UCSD-AML1 (cell line): ENCODE data around the gene PDE12.

Experiments used
- DNase-seq: peaks from one replicate; lab custom pipeline; 2025; ENCODE audit not compliant: unreplicated experiment; lab: John Stamatoyannopoulos, UW

Gene PDE12

GRCh38 chr3:57555738-57556458, at the start of gene PDE12:
PDE12 (plus strand) TSS chr3:57556274; CDS start chr3:57556380, 106 bp downstream.
- peak; percentile 88 for DNase-seq

- DNase-seq: no peak
Measured at GRCh38 chr3:57512166-57512565, 43.9 kb upstream of the PDE12 start.

DNA sequence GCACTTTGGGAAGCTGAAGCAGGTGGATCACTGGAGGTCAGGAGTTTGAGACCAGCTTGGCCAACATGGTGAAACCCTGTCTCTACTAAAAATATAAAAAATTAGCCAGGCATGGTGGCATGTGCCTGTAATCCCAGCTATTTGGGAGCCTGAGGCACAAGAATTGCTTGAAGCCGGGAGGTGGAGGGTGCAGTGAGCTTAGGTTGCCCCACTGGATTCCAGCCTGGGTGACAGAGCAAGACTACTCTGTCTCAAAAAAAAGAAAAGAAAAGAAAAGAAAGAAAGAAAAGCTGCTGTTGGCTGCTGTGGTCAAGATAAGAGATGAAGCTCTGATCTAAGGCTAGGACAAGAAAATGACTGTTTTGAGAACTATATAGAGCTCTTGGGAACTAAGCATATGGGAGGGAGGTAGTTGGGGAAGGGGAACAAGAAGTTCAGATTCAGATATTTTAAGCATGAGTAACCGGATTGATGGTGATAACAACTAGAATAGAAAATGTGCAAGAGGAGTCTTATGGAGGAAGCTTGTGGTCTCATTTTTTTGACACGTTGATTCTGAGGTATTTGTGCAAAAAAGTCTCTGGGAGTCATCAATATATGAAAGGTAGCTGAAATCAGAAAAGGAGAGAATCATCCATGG, 37.7 kb upstream of the PDE12 start:
- no peak for DNase-seq

DNA sequence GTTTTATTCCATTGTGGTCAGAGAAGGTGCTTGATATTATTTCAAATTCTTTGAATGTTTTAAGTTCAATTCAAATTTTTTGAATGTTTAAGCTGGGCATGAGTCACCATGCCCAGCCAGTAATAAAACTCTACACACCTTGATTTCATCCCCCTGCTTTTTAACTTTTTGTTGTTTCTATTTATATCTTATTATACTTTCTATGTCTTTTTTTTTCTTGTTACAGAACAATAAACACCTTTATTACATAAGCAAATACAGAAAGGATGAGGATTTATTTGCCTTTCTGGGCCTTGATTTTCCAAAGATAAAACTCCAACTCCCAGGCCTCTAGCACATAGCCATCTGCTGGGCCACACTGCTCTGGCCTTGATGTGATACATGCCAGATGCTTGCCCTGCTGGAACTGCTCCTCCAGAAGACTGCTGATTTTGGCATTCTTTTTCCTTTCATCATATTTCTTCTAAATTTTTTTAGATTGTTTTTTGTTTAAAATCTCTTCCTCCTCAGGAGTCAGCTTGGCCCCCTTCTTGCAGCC, 25.9 kb upstream of the PDE12 start:
- DNase-seq: no peak

- DNase-seq: no peak
Measured at GRCh38 chr3:57538465-57538864, 17.6 kb upstream of the PDE12 start.

DNA sequence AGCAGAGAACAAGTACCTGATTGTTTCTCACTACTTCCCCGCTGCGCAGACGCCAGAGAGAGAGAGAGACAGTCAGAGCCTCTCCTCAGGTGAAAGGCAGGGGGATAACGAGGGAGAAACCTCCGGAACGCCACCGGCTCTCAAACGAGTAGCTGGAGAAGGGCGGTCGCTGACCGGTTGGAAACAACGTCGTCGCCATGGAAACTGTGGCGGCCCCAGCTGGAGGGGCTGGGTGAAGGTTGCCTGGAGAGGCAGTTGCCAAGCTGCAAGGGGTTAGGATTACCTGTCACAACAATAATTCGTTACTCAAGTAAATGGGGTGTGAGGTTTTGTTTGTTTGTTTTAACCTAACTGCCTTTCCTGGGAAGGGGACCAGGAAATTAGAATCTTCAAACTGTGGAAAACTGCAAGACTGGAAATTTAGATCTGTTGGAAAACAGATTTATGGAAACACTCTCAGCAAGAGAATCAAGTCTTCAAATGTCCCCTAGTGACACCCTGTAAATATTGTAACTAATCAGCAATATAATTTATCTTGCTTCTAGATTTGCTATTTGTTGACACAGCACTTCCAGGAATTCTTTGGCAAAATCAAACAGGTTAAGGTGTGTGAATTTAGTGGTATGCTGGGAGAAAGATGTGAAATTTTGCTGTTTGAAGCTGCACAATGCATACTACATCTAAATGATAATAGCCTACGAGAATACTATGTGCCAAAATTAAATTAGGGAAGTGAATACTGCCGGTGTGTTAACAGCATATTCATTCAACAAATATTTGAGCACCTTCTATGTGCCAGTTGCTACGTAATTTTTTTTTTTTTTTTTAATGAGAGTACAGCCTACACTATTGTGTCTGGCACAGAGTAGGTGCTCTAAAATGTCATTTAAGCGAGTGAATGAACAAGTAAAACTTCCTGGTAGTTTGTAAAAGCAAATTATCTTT, 11.6 kb upstream of the PDE12 start, which contains the start of gene DNAH12:
TSS of gene DNAH12 (minus strand) at position 164 of the 945 bp plus-strand sequence. CDS start 1,474 bp downstream, outside the sequence.
- no peak for DNase-seq

GRCh38 chr3:57545636-57546268, 10.3 kb upstream of the PDE12 start:
- DNase-seq: no peak

GRCh38 chr3:57546616-57547015, 9.5 kb upstream of the PDE12 start:
- DNase-seq: no peak

DNA sequence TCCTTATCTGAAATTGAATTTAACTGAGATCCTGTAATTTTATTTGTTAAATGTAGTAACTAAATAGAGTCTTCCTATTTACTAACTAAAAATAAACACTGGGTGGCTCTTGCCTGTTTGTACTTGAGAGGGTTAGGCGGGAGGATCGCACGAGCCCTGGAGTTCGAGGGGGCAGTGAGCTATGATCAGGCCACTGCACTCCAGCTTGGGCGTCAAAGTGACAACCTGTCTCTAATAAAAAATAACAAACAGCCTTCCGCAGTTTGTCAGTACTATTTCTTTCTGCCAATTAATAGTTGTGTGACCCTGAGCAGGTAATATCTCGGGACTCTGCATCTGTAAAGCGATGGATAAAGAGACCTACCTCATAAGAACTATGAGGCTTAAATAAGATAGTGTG, 768 bp upstream of the PDE12 start:
- DNase-seq: no peak

DNA sequence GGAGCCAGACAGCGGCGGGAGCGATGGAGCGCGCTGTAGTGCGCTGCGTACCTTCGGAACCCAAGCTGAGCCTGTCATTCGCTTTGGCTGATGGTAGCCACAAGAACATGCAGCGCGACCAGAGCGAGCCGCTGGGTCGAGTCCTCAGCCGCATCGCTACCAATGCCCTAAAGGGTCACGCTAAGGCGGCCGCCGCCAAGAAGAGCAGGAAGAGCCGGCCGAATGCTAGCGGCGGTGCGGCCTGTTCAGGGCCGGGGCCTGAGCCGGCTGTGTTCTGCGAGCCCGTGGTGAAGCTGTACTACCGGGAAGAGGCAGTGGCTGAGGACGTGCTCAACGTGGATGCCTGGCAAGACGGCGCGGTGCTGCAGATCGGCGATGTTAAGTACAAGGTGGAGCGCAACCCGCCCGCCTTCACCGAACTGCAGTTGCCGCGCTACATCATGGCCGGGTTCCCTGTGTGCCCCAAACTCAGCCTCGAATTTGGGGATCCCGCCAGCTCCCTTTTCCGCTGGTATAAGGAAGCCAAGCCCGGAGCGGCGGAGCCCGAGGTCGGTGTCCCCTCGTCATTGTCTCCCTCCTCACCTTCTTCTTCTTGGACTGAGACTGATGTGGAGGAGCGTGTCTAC, 498 bp downstream of the PDE12 start:
- DNase-seq: peak; percentile 56

GRCh38 chr3:57557085-57557537, 1.0 kb downstream of the PDE12 start:
- peak; percentile 32 for DNase-seq

GRCh38 chr3:57559526-57559925, 3.5 kb downstream of the PDE12 start:
- DNase-seq: no peak

- no peak for DNase-seq
Measured at GRCh38 chr3:57569859-57570450, 13.9 kb downstream of the PDE12 start.

DNA sequence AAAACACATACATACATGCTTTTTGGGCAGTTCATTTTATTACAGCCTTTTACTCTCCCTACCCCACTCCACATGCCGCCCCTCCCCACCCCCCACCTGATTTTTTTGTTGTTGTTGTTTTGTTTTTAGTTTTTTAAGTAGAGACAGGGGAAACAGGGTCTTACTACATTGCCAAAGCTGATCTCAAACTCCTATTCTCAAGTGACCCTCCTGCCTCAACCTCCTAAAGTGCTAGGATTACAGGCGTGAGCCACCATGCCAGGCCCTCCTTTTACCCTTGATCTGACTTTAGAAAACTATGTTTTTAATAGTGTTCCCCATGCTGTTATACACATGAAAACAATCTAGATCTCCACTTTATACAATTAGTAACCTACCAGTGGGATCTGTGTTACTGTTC, 14.8 kb downstream of the PDE12 start:
- no peak for DNase-seq

GRCh38 chr3:57572096-57572495, 16.0 kb downstream of the PDE12 start:
- DNase-seq: no peak

GRCh38 chr3:57575966-57576626, 20.0 kb downstream of the PDE12 start:
- DNase-seq: no peak

DNA sequence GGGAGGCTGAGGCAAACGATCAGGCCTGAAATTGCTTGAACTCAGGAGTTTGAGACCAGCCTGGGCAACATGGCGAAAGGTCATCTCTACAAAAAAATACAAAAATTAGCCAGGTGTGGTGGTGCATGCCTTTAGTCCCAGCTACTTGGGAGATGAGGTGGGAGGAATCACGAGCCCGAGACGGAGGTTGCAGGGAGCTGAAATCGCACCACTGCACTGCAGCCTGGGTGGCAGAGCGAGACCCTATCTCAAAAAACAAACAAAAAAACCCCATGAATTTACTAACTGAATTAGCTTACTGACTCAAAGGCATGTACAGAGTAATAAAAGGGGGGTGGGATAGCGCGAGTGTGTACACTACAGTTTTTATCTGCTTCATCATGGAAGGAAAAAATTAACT, 21.7 kb downstream of the PDE12 start:
- no peak for DNase-seq

GRCh38 chr3:57582474-57583168, 26.5 kb downstream of the PDE12 start:
- DNase-seq: no peak

DNA sequence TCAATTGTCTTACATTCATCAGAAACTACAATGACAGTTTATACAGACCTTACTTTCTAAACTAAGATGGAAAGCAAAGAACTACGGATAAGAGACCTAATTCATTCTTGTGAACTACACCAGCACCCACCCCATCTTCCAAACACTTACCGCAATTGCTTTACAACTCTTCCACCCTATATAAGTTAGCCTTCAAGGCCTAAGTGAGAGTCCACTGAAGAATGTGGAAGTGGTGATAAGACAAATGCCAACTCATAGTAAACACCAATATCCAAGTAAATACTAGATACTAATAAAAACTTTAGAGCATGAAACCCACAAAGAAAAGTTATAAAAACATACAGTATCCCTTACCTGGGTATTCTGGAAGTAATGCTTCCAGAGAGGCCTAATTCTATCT, 27.5 kb downstream of the PDE12 start:
- DNase-seq: no peak
